HepG2 (cell line): ENCODE measurements around the gene CHCHD3. TPM values are rescaled to one million over a fixed set of nuclear protein-coding genes. Genes with fewer than 3 reads are reported as not detected.

Experiments used
- ATAC-seq: fragments of 200-7000 bp; cut with Tn5 transposase; 3 replicates; pipeline ENCODE4 v1.9.1; 2020; ENCODE audit warnings: mild to moderate bottlenecking, moderate library complexity
- BruUV-seq: library from RNA; stranded (reverse); fragments of 400-500 nt; replicated peaks from 2 replicates; lab custom pipeline; 2021; lab: Mats Ljungman, UMichigan
- CTCF ChIA-PET: fragments of 300-600 bp; formaldehyde crosslinking; extraction: SDS; loops from one replicate; lab custom pipeline; 2021; ENCODE audit warnings: low total read pairs, inconsistent platforms, low intra/inter-chr PET ratio; lab: Yijun Ruan, JAX
- POLR2A ChIA-PET: fragments of 350-600 bp; sonication (Branson Sonifier 250); formaldehyde crosslinking; loops from one replicate; lab custom pipeline; 2020; ENCODE audit warnings: antibody characterized with exemption, inconsistent platforms; lab: Yijun Ruan, JAX
- DNase-seq: peaks from one replicate; pipeline ENCODE4 v3.0.0-alpha.2; 2015; ENCODE audit warnings: low spot score
- FAIRE-seq: peaks from 3 replicates; lab custom pipeline; 2011; peaks lifted over from hg19 to GRCh38; lab: Jason Lieb, UNC
- H2AFZ ChIP-seq: one replicate; pipeline ENCODE4 v1.6.1; 2011; ENCODE audit warnings: low read length, inconsistent platforms
- H3K27ac ChIP-seq: fragments of 300-600 bp; 3 replicates; pipeline ENCODE4 v1.8.0; 2011; ENCODE audit warnings: mixed run types, mild to moderate bottlenecking, mixed read lengths, low read length, inconsistent platforms; ENCODE audit not compliant: insufficient read depth; ENCODE audit errors: extremely low read length
- H3K27me3 ChIP-seq, 2 experiments: fragments of 200-600 bp in 1 of 2; 2 replicates in 1 of 2; 3 replicates in 1 of 2; pipeline versions ENCODE4 v1.6.0 to v1.8.0; 2011; ENCODE audit warnings: low read length in 2 of 2, mild to moderate bottlenecking in 2 of 2, moderate library complexity in 2 of 2, inconsistent platforms in 1 of 2; ENCODE audit not compliant: insufficient read depth in 2 of 2, control insufficient read depth in 1 of 2
- H3K36me3 ChIP-seq, 2 experiments: fragments of 200-600 bp in 1 of 2; replicated peaks in 1 of 2; 2 replicates in 1 of 2; 3 replicates in 1 of 2; pipeline versions ENCODE4 v1.5.1 to v1.8.0; 2011; ENCODE audit warnings: low read length in 2 of 2, inconsistent platforms in 1 of 2; ENCODE audit not compliant: insufficient read depth in 2 of 2, control insufficient read depth in 1 of 2
- H3K4me1 ChIP-seq: 2 replicates; pipeline ENCODE4 v1.5.1; 2012; ENCODE audit warnings: low read length, inconsistent platforms; ENCODE audit not compliant: insufficient read depth
- H3K4me2 ChIP-seq: 2 replicates; pipeline ENCODE4 v1.6.0; 2011; ENCODE audit warnings: low read depth, low read length, inconsistent platforms
- H3K4me3 ChIP-seq, 3 experiments: fragments of 200-600 bp in 1 of 3; sonication (generic), shearing (Covaris generic) in 1 of 3; replicated peaks in 1 of 3; 2 replicates each; pipeline ENCODE4 v1.5.1; 2011 to 2016; ENCODE audit warnings: low read length in 3 of 3, inconsistent platforms in 2 of 3, low read depth in 2 of 3, mild to moderate bottlenecking in 2 of 3, control low read depth in 1 of 3, mixed read lengths in 1 of 3; ENCODE audit not compliant: insufficient read depth in 1 of 3
- H3K79me2 ChIP-seq: one replicate; pipeline ENCODE4 v1.6.1; 2011; ENCODE audit warnings: low read length, inconsistent platforms; ENCODE audit not compliant: insufficient read depth
- H3K9ac ChIP-seq: 2 replicates; pipeline ENCODE4 v1.6.0; 2011; ENCODE audit warnings: mild to moderate bottlenecking, low read depth, low read length, inconsistent platforms; ENCODE audit not compliant: insufficient read depth
- H3K9me3 ChIP-seq: 2 replicates; pipeline ENCODE4 v1.5.1; 2012; ENCODE audit warnings: mild to moderate bottlenecking, low read length
- H4K20me1 ChIP-seq: 2 replicates; pipeline ENCODE4 v1.6.0; 2011; ENCODE audit warnings: inconsistent platforms, mild to moderate bottlenecking, low read length, moderate library complexity; ENCODE audit not compliant: insufficient read depth
- CEBPB ChIP-seq: IDR thresholded peaks from 2 replicates; pipeline ENCODE4 v1.6.1; 2011; ENCODE audit warnings: low read depth, low read length, improper control_type of control experiment, borderline replicate concordance
- GPN1 ChIP-seq: sonication (generic); formaldehyde crosslinking; IDR thresholded peaks from 2 replicates; pipeline ENCODE4 v1.5.1; 2020; ENCODE audit warnings: missing genetic modification reagents, borderline replicate concordance
- MAFF ChIP-seq: IDR thresholded peaks from 2 replicates; pipeline ENCODE4 v1.6.1; 2011; ENCODE audit warnings: low read depth, low read length, improper control_type of control experiment
- MIXL1 ChIP-seq: IDR thresholded peaks from 2 replicates; pipeline ENCODE4 v1.6.1; 2016
- SATB2 ChIP-seq: sonication (generic); formaldehyde crosslinking; IDR thresholded peaks from 2 replicates; pipeline ENCODE4 v1.5.0; 2020; ENCODE audit warnings: missing genetic modification reagents
- SCMH1 ChIP-seq: sonication (generic); formaldehyde crosslinking; IDR thresholded peaks from 2 replicates; pipeline ENCODE4 v1.9.0; 2021; ENCODE audit warnings: missing genetic modification reagents, mild to moderate bottlenecking, borderline replicate concordance
- ZBTB42 ChIP-seq: sonication (generic); formaldehyde crosslinking; IDR thresholded peaks from 2 replicates; pipeline ENCODE4 v1.5.0; 2020; ENCODE audit warnings: mild to moderate bottlenecking, missing genetic modification reagents
- ZNF274 ChIP-seq: sonication (generic); formaldehyde crosslinking; IDR thresholded peaks from 2 replicates; pipeline ENCODE4 v1.5.1; 2020; ENCODE audit warnings: mild to moderate bottlenecking, missing genetic modification reagents
- WGBS: methylation state at CpG from one replicate; pipeline ENCODE4 v1.1.6; 2017; ENCODE audit warnings: low lambda C conversion rate; 5-methylcytosine and 5-hydroxymethylcytosine counted together
- in situ Hi-C: cut with HindIII; loops from 2 replicates; pipeline ENCODE4 v1.10.0; 2017; ENCODE audit warnings: low pct_unique_long_range_greater_than_20kb; ENCODE audit not compliant: extremely low pct_ligation_motif_present
- intact Hi-C: fragments of 100-400 bp; cut with micrococcal nuclease; formaldehyde crosslinking; loops from one replicate; pipeline ENCODE4 v1.10.0; 2022; ENCODE audit not compliant: unreplicated experiment
- polyA plus RNA-seq, 8 experiments: library from polyadenylated mRNA; depleted of rRNA in 3 of 8; stranded (reverse) in 7 of 8; unstranded in 1 of 8; fragments of >200 nt; fragmentation: Illumina TruSeq in 4 of 8; extraction: Trizol in 4 of 8; gene quantifications; 2 replicates each; pipeline versions ENCODE4 v1.2.1 to v1.2.3, GENCODE V29; 2011 to 2016; ENCODE audit warnings: low read depth in 4 of 8, missing spikeins in 1 of 8, mixed read lengths in 1 of 8; ENCODE audit not compliant: insufficient read depth in 1 of 8
- total RNA-seq, 5 experiments: library from RNA; depleted of rRNA; stranded (reverse); fragments of >200 nt; fragmentation: Illumina TruSeq; extraction: Trizol; gene quantifications; 2 replicates each; pipeline ENCODE4 v1.2.3, GENCODE V29; 2016; ENCODE audit warnings: low read depth in 1 of 5
- TF ChIP-seq, protein P1 (sequence below): sonication (generic); formaldehyde crosslinking; IDR thresholded peaks from 2 replicates; pipeline ENCODE4 v1.8.1; 2023; ENCODE audit warnings: mild to moderate bottlenecking, missing genetic modification reagents
- TF ChIP-seq, protein P2 (sequence below): IDR thresholded peaks from 2 replicates; pipeline ENCODE4 v1.6.1; 2016; ENCODE audit warnings: mild to moderate bottlenecking, missing biosample characterization, missing genetic modification reagents
- TF ChIP-seq, protein P3 (sequence below): sonication (generic); formaldehyde crosslinking; IDR thresholded peaks from 2 replicates; pipeline ENCODE4 v1.5.0; 2020; ENCODE audit warnings: mild to moderate bottlenecking, missing genetic modification reagents

Gene CHCHD3
- total and polyA plus RNA-seq, 2 of the 13 experiments (the other 11 are each of a cell fraction or from before 2014, with no cell fraction given), result 32.7 to 86.8 TPM

DNA sequence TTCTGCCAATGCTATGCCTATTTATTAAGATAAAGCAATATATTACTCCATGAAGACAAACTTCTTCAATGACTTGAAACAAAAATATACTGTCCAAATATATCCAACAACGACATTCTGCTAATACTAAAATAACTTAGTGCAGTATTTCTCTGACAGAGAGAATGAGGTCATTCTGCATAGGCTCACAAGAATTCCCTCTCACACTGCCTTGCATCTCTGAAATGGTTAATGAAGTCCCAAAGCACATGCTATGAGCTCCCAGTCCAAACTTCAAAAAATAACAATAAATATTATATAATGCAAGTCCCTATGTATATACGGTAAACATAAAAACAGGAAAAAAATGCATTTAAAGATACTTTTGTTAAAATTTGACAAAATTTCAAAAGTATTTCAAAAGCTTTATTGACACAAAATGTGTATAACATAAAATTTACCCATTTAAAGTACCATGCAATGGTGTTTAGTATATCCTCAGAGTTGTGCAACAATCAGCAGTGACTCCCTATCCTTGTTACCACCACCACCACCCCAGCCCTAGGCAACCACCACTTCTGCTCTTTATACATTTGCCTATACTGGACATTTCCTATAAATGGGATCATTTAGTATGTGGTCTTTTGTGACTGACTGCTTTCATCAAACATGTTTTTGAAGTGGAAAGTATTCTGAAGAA is 27.6 kb downstream of the CHCHD3 start:
- DNase-seq (no peak), FAIRE-seq (no peak), ATAC-seq (no peak)
- in situ Hi-C loops, result no loop called here
- H3K27me3 ChIP-seq, result no peaks in the 10 kb centered on the region
- H3K9me3 ChIP-seq, result no peaks in the 10 kb centered on the region
- peaks cover 0 to 2% of the 10 kb centered on the region in 2 experiments; a peak in 1 of 5 replicates for H3K36me3 ChIP-seq
- H3K27ac ChIP-seq, result no peak overlapping the region
- no peak overlapping the region for H2AFZ ChIP-seq
- H3K4me3 ChIP-seq, result no peak overlapping the region
- H3K4me1 ChIP-seq, result peaks cover 15% of the 10 kb centered on the region
- TF ChIP-seq MAFF (no peak), SATB2 (no peak), CEBPB (0 out of 2 replicates have a peak, but pooled peaks have one; percentile 25)
- H4K20me1 ChIP-seq, result peaks cover 7% of the 10 kb centered on the region; the same call in 1 of the 2 replicates
- H3K79me2 ChIP-seq, result peaks cover 19% of the 10 kb centered on the region
- POLR2A ChIA-PET, result no interaction called here
- no TSS peak for BruUV-seq
- WGBS, result 100% methylated on average over 2 of the region's 2 CpGs
- H3K9ac ChIP-seq, result no peak overlapping the region
- CTCF ChIA-PET, result no interaction called here
- intact Hi-C loops, result no loop called here
- H3K4me2 ChIP-seq, result no peak overlapping the region

DNA sequence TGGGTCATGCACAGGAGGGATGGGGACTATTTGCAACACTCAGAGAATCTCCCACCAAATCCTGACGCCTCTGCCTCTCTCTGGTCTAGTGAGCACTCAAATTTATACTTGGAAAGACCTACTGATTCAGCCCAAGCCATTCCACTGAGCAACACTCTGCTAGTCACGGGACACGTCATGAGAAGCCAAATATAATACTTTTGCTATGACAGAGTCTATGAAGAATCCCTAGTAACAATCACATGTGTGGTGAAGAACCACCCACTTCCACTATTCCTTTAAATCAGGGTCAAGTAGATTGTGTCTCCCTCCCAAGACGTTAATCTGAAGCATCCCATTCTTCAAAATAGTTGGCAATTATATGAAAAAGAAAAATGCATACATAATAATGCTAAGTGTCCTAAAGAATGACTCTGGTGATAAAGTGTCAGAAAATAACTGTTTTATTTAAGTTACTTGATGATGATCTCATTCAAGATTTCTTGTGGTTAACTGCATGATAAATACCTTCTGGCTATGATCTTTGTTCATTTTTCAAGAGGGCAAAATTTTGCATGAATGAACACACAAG is 28.5 kb downstream of the CHCHD3 start:
- H3K27me3 ChIP-seq, result no peaks in the 10 kb centered on the region
- H3K36me3 ChIP-seq, result peaks cover 0 to 2% of the 10 kb centered on the region in 2 experiments; a peak in 1 of 5 replicates
- ChIA-PET POLR2A (no interaction called here), CTCF (no interaction called here)
- peaks cover 7% of the 10 kb centered on the region; the same call in 1 of the 2 replicates for H4K20me1 ChIP-seq
- in situ Hi-C loops, result no loop called here
- H3K27ac ChIP-seq, result no peak overlapping the region
- no peak for ATAC-seq
- H3K9ac ChIP-seq, result no peak overlapping the region
- peaks cover 17% of the 10 kb centered on the region for H3K79me2 ChIP-seq
- 97% methylated on average over 4 of the region's 4 CpGs for WGBS
- H3K4me3 ChIP-seq, result no peak overlapping the region
- intact Hi-C loops, result no loop called here
- H2AFZ ChIP-seq, result no peak overlapping the region
- FAIRE-seq, result no peak
- H3K4me2 ChIP-seq, result no peak overlapping the region
- no peak for DNase-seq
- BruUV-seq, result no TSS peak
- H3K9me3 ChIP-seq, result no peaks in the 10 kb centered on the region
- peaks cover 15% of the 10 kb centered on the region for H3K4me1 ChIP-seq
- TF ChIP-seq ZNF274 (CRISPR knock-in tag) (no peak), MIXL1 (CRISPR knock-in tag) (no peak), SCMH1 (no peak), GPN1 (no peak), ZBTB42 (CRISPR knock-in tag) (no peak)
- TF ChIP-seq, protein P1, sequence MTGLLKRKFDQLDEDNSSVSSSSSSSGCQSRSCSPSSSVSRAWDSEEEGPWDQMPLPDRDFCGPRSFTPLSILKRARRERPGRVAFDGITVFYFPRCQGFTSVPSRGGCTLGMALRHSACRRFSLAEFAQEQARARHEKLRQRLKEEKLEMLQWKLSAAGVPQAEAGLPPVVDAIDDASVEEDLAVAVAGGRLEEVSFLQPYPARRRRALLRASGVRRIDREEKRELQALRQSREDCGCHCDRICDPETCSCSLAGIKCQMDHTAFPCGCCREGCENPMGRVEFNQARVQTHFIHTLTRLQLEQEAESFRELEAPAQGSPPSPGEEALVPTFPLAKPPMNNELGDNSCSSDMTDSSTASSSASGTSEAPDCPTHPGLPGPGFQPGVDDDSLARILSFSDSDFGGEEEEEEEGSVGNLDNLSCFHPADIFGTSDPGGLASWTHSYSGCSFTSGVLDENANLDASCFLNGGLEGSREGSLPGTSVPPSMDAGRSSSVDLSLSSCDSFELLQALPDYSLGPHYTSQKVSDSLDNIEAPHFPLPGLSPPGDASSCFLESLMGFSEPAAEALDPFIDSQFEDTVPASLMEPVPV (CRISPR knock-in tag), result no peak
- TF ChIP-seq, protein P2, sequence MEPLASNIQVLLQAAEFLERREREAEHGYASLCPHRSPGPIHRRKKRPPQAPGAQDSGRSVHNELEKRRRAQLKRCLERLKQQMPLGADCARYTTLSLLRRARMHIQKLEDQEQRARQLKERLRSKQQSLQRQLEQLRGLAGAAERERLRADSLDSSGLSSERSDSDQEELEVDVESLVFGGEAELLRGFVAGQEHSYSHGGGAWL (CRISPR knock-in tag), result no peak
- TF ChIP-seq, protein P3, sequence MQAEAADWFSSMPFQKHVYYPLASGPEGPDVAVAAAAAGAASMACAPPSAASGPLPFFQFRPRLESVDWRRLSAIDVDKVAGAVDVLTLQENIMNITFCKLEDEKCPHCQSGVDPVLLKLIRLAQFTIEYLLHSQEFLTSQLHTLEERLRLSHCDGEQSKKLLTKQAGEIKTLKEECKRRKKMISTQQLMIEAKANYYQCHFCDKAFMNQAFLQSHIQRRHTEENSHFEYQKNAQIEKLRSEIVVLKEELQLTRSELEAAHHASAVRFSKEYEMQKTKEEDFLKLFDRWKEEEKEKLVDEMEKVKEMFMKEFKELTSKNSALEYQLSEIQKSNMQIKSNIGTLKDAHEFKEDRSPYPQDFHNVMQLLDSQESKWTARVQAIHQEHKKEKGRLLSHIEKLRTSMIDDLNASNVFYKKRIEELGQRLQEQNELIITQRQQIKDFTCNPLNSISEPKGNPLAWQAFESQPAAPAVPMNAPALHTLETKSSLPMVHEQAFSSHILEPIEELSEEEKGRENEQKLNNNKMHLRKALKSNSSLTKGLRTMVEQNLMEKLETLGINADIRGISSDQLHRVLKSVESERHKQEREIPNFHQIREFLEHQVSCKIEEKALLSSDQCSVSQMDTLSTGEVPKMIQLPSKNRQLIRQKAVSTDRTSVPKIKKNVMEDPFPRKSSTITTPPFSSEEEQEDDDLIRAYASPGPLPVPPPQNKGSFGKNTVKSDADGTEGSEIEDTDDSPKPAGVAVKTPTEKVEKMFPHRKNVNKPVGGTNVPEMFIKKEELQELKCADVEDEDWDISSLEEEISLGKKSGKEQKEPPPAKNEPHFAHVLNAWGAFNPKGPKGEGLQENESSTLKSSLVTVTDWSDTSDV (CRISPR knock-in tag), result no peak
